H9 (cell line): ENCODE results near the gene MSL2. TPM values are rescaled to one million over a fixed set of nuclear protein-coding genes. Genes with fewer than 3 reads are reported as not detected.

Experiments
- DNase-seq: peaks from one replicate; pipeline ENCODE4 v3.0.0-alpha.2; 2017
- H2AFZ ChIP-seq: one replicate; pipeline ENCODE4 v1.6.1; 2013; ENCODE audit warnings: mild to moderate bottlenecking, low read length, control low read depth, moderate library complexity
- H2AK5ac ChIP-seq: 2 replicates; pipeline ENCODE4 v1.6.1; 2013; ENCODE audit warnings: low read length, control low read depth, mixed read lengths; ENCODE audit not compliant: insufficient read length
- H2BK120ac ChIP-seq: one replicate; pipeline ENCODE4 v1.6.1; 2013; ENCODE audit warnings: low read depth, mild to moderate bottlenecking, low read length, control low read depth, inconsistent platforms; ENCODE audit not compliant: poor library complexity, severe bottlenecking
- H2BK12ac ChIP-seq: 2 replicates; pipeline ENCODE4 v1.6.1; 2013; ENCODE audit warnings: low read length, control low read depth, mixed read lengths, low read depth; ENCODE audit not compliant: insufficient read length
- H2BK15ac ChIP-seq: 2 replicates; pipeline ENCODE4 v1.6.1; 2013; ENCODE audit warnings: low read depth, low read length, control low read depth
- H2BK20ac ChIP-seq: one replicate; pipeline ENCODE4 v1.6.1; 2013; ENCODE audit warnings: low read depth, mild to moderate bottlenecking, low read length, control low read depth, inconsistent platforms; ENCODE audit not compliant: poor library complexity, severe bottlenecking
- H2BK5ac ChIP-seq: 2 replicates; pipeline ENCODE4 v1.6.1; 2013; ENCODE audit warnings: low read length, control low read depth, mixed read lengths; ENCODE audit not compliant: insufficient read length
- H3K14ac ChIP-seq: 2 replicates; pipeline ENCODE4 v1.6.1; 2013; ENCODE audit warnings: low read length, control low read depth; ENCODE audit not compliant: insufficient read depth
- H3K18ac ChIP-seq: 2 replicates; pipeline ENCODE4 v1.6.1; 2013; ENCODE audit warnings: low read depth, mild to moderate bottlenecking, mixed read lengths, low read length, control low read depth; ENCODE audit not compliant: insufficient read length
- H3K23ac ChIP-seq: 2 replicates; pipeline ENCODE4 v1.6.1; 2013; ENCODE audit warnings: low read length, control low read depth, mixed read lengths, low read depth; ENCODE audit not compliant: insufficient read length
- H3K23me2 ChIP-seq: 2 replicates; pipeline ENCODE4 v1.6.1; 2013; ENCODE audit warnings: low read depth, mild to moderate bottlenecking, mixed read lengths, low read length, control low read depth; ENCODE audit not compliant: insufficient read length, poor library complexity, severe bottlenecking
- H3K27ac ChIP-seq: 2 replicates; pipeline ENCODE4 v1.5.1; 2013; ENCODE audit warnings: low read length, control low read depth, mixed read lengths, low read depth; ENCODE audit not compliant: insufficient read length
- H3K27me3 ChIP-seq: 2 replicates; pipeline ENCODE4 v1.6.1; 2013; ENCODE audit warnings: low read length, control low read depth, inconsistent platforms; ENCODE audit not compliant: insufficient read depth
- H3K4ac ChIP-seq: 2 replicates; pipeline ENCODE4 v1.6.1; 2013; ENCODE audit warnings: low read depth, mild to moderate bottlenecking, control low read depth, inconsistent platforms, low read length, moderate library complexity
- H3K4me1 ChIP-seq: 2 replicates; pipeline ENCODE4 v1.6.1; 2013; ENCODE audit warnings: low read length, control low read depth, inconsistent platforms; ENCODE audit not compliant: insufficient read depth
- H3K4me2 ChIP-seq: 2 replicates; pipeline ENCODE4 v1.6.1; 2013; ENCODE audit warnings: low read length, control low read depth, mixed read lengths; ENCODE audit not compliant: insufficient read length, insufficient read depth
- H3K56ac ChIP-seq: 2 replicates; pipeline ENCODE4 v1.6.1; 2013; ENCODE audit warnings: low read depth, mild to moderate bottlenecking, mixed read lengths, low read length, control low read depth; ENCODE audit not compliant: insufficient read length
- H3K79me1 ChIP-seq: 2 replicates; pipeline ENCODE4 v1.6.1; 2013; ENCODE audit warnings: low read depth, mild to moderate bottlenecking, moderate library complexity, low read length, control low read depth, inconsistent platforms; ENCODE audit not compliant: insufficient read depth, poor library complexity, severe bottlenecking
- H3K79me2 ChIP-seq: 2 replicates; pipeline ENCODE4 v1.6.1; 2013; ENCODE audit warnings: low read length, control low read depth, inconsistent platforms; ENCODE audit not compliant: insufficient read depth
- H3K9ac ChIP-seq: 2 replicates; pipeline ENCODE4 v1.6.1; 2013; ENCODE audit warnings: low read length, control low read depth, mixed read lengths; ENCODE audit not compliant: insufficient read length; ENCODE audit errors: extremely low read depth
- H3K9me3 ChIP-seq: one replicate; pipeline ENCODE4 v1.6.1; 2013; ENCODE audit warnings: low read depth, low read length, inconsistent platforms; ENCODE audit not compliant: control insufficient read depth
- H3T11ph ChIP-seq: one replicate; pipeline ENCODE4 v1.6.1; 2013; ENCODE audit warnings: mild to moderate bottlenecking, low read length, control low read depth, inconsistent platforms
- H4K20me1 ChIP-seq: one replicate; pipeline ENCODE4 v1.6.1; 2013; ENCODE audit not compliant: control insufficient read depth, insufficient read length, insufficient read depth
- H4K5ac ChIP-seq: 2 replicates; pipeline ENCODE4 v1.6.1; 2013; ENCODE audit warnings: low read depth, mild to moderate bottlenecking, mixed read lengths, low read length, control low read depth; ENCODE audit not compliant: insufficient read length
- H4K8ac ChIP-seq: replicated peaks from 2 replicates; pipeline ENCODE4 v1.6.1; 2013; ENCODE audit warnings: low read length, control low read depth, mixed read lengths, low read depth; ENCODE audit not compliant: insufficient read length
- H4K91ac ChIP-seq: 2 replicates; pipeline ENCODE4 v1.6.1; 2013; ENCODE audit warnings: low read depth, mild to moderate bottlenecking, moderate library complexity, mixed read lengths, low read length, control low read depth; ENCODE audit not compliant: insufficient read length
- H3K27ac Mint-ChIP-seq, 3 experiments: 2 replicates in 2 of 3; 3 replicates in 1 of 3; pipeline ENCODE4 v1.8.0; 2020 to 2021; ENCODE audit warnings: mixed read lengths in 3 of 3, mild to moderate bottlenecking in 1 of 3, moderate library complexity in 1 of 3
- H3K27me3 Mint-ChIP-seq: 2 replicates; pipeline ENCODE4 v1.8.0; 2021; ENCODE audit warnings: low read depth, mild to moderate bottlenecking, moderate library complexity, mixed read lengths
- H3K36me3 Mint-ChIP-seq, 3 experiments: 2 replicates in 2 of 3; 3 replicates in 1 of 3; pipeline ENCODE4 v1.8.0; 2020 to 2021; ENCODE audit warnings: low read depth in 3 of 3, mixed read lengths in 3 of 3; ENCODE audit not compliant: insufficient read depth in 1 of 3
- H3K4me1 Mint-ChIP-seq, 2 experiments: 2 replicates each; pipeline ENCODE4 v1.8.0; 2020; ENCODE audit warnings: mixed read lengths in 2 of 2
- H3K4me3 Mint-ChIP-seq, 2 experiments: 2 replicates in 1 of 2; 3 replicates in 1 of 2; pipeline ENCODE4 v1.8.0; 2020 to 2021; ENCODE audit warnings: mild to moderate bottlenecking in 2 of 2, mixed read lengths in 2 of 2, moderate library complexity in 1 of 2
- H3K9me3 Mint-ChIP-seq, 2 experiments: 2 replicates in 1 of 2; 3 replicates in 1 of 2; pipeline ENCODE4 v1.8.0; 2020; ENCODE audit warnings: mild to moderate bottlenecking in 2 of 2, mixed read lengths in 2 of 2, moderate library complexity in 1 of 2
- CTCF ChIP-seq: fragments of 200-600 bp; sonication (generic); conservative IDR thresholded peaks from 3 replicates; pipeline ENCODE4 v1.8.0; 2021; ENCODE audit warnings: antibody characterized with exemption, mild to moderate bottlenecking
- WGBS: extraction: QIAGEN DNeasy Blood & Tissue Kit; methylation state at CpG from one replicate; pipeline ENCODE4 v1.1.7; 2013; ENCODE audit warnings: missing lambda C conversion rate, low lambda C conversion rate, mixed read lengths; ENCODE audit not compliant: insufficient read length; ENCODE audit errors: extremely low coverage; 5-methylcytosine and 5-hydroxymethylcytosine counted together
- total RNA-seq: library from RNA; stranded (reverse); gene quantifications from 2 replicates; pipeline ENCODE4 v1.2.1, GENCODE V29; 2021

The MSL2 gene
- total RNA-seq, 1 experiment from 2014 or later = 42.7 TPM

- H2BK5ac ChIP-seq = no peak overlapping the region
- peaks cover 7% of the 10 kb centered on the region; the same call in 1 of the 2 replicates for H3K79me2 ChIP-seq
- no CpG with 5 or more reads among the region's 4 CpGs for WGBS
- H3K4ac ChIP-seq = no peak overlapping the region
- no peak overlapping the region for H3K4me3 Mint-ChIP-seq
- no peak overlapping the region for H3K27ac Mint-ChIP-seq
- no peak overlapping the region for H3K18ac ChIP-seq
- no peaks in the 10 kb centered on the region; a peak in 1 of 5 replicates for H3K9me3 Mint-ChIP-seq
- H3K23me2 ChIP-seq = no peaks in the 10 kb centered on the region
- no peaks in the 10 kb centered on the region for H3K9me3 ChIP-seq
- H2BK20ac ChIP-seq = no peak overlapping the region
- no peak overlapping the region; the same call in 1 of the 2 replicates for H3K14ac ChIP-seq
- no peaks in the 10 kb centered on the region for H3K27me3 Mint-ChIP-seq
- H3K56ac ChIP-seq = no peak overlapping the region
- no peak overlapping the region for H3K4me2 ChIP-seq
- no peak overlapping the region for H4K5ac ChIP-seq
- no peak overlapping the region for H3T11ph ChIP-seq
- H2BK120ac ChIP-seq = no peak overlapping the region
- H3K4me1 ChIP-seq = no peaks in the 10 kb centered on the region
- no peak overlapping the region for H2BK15ac ChIP-seq
- H4K8ac ChIP-seq = no peak overlapping the region
- H3K9ac ChIP-seq = no peak overlapping the region
- H3K23ac ChIP-seq = no peak overlapping the region
- H2AK5ac ChIP-seq = no peak overlapping the region
- H3K27ac ChIP-seq = no peak overlapping the region
- no peak overlapping the region for H4K91ac ChIP-seq
- no peak for DNase-seq
- no peaks in the 10 kb centered on the region for H3K27me3 ChIP-seq
- no peak overlapping the region for H2AFZ ChIP-seq
- H3K79me1 ChIP-seq = peaks cover 11% of the 10 kb centered on the region
- H4K20me1 ChIP-seq = no peaks in the 10 kb centered on the region
- H3K4me1 Mint-ChIP-seq = peaks cover 2 to 6% of the 10 kb centered on the region in 2 experiments; a peak in 1 of 4 replicates
- no peak overlapping the region for H2BK12ac ChIP-seq
- TF ChIP-seq CTCF = no peak
- H3K36me3 Mint-ChIP-seq = peaks cover 12 to 19% (median 16%) of the 10 kb centered on the region in 3 experiments; a peak in 6 of 7 replicates
Measured at GRCh38 chr3:136152963-136153362, 43.2 kb downstream of the MSL2 start.
